GM21390 (cell line): ENCODE measurements around the gene STING1.
A peak's percentile ranks its signal among the peaks of the same experiment; 100 is the strongest.
"Not testable (repeated sequence)": the region's sequence is repeated elsewhere in the genome, so short reads cannot be mapped to it uniquely, and the experiment has no call there.

Experiments used
- ATAC-seq: cut with Tn5 transposase; IDR thresholded peaks from one replicate; pipeline ENCODE4 v1.9.1; 2021; ENCODE audit not compliant: unreplicated experiment

STING1 gene

DNA sequence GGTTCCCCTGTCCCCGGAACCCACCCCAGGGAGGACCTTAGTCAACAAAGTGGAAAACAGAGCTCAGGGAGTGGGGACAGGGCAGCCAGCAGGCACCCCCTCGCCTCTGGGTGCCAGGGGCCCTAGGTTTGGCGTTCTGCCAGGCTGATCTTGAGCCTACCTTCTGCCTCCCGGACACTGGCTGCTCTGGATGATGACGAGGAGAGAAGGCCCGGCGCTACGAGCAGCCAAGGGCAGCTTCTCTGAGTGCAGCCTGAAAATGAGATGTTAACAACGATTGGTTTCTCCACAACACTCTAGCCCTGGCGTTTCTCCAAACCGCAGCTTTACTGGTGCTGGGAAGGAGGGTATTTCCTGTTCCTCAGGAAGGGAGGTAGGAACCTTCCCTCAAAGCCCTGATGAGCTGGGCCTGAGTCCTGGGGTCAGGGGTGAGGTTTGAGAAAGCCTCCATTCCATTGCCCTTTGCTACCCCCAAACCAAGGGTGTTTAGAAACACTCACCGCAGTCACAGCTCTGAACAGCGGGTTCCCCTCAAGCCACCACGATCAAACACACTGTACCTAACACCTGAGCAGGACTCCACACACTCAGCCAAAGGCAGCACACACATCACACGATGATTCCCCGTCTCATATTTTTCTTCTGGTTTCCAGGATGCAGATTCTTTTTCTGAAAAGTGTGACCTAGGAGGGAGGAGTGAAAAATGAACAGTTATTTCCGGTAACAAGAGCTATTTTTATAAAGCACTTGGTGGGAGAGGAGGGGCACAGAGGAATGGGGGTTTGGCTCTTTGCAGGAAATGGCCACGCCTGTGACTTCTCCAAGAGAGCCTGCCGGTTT, at the start of gene STING1:
Gene STING1, minus strand, starts transcription at position 709 of the 840 bp plus-strand sequence. CDS start 1,054 bp downstream, outside the sequence.
- ATAC-seq, result peak; percentile 59

- ATAC-seq, result no peak
Measured at GRCh38 chr5:139531772-139532169, 49.2 kb upstream of the STING1 start.

DNA sequence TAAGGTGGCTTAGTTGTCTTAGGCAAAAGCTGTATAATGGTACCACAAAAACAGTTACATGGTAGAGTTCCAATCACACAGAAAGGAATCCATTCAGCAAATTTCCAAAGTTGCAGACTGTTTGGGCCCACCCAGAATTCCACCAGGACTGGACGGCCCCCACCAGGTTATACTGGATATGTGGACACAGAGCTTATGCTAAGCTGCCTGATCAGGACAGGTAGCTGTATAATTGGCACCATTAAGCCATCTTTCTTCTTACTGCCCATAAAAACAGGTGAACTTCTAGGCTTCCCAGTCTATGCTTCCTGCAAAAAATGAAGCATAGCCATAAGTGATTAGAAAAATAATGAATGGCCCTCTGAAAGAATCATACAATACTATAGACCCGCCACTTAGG, 47.5 kb upstream of the STING1 start:
- not testable (repeated sequence) for ATAC-seq

GRCh38 chr5:139528695-139529094, 46.1 kb upstream of the STING1 start:
- ATAC-seq, result not testable (repeated sequence)

GRCh38 chr5:139527896-139528467, 45.4 kb upstream of the STING1 start:
- not testable (repeated sequence) for ATAC-seq

DNA sequence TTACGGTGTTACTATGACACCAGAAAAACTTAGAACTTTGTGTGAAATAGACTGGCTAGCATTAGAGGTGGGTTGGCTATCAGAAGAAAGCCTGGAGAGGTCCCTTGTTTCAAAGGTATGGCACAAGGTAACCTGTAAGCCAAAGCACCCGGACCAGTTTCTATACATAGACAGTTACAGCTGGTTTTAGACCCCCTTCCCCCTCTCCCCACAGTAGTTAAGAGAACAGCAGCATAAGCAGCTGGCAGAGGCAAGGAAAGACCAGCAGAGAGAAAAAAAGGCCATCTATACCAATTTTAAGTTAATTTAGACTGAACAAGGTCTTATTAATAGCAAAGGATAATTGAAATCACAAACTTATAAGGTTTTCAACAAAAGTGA, 44.5 kb upstream of the STING1 start:
- ATAC-seq, result not testable (repeated sequence)

DNA sequence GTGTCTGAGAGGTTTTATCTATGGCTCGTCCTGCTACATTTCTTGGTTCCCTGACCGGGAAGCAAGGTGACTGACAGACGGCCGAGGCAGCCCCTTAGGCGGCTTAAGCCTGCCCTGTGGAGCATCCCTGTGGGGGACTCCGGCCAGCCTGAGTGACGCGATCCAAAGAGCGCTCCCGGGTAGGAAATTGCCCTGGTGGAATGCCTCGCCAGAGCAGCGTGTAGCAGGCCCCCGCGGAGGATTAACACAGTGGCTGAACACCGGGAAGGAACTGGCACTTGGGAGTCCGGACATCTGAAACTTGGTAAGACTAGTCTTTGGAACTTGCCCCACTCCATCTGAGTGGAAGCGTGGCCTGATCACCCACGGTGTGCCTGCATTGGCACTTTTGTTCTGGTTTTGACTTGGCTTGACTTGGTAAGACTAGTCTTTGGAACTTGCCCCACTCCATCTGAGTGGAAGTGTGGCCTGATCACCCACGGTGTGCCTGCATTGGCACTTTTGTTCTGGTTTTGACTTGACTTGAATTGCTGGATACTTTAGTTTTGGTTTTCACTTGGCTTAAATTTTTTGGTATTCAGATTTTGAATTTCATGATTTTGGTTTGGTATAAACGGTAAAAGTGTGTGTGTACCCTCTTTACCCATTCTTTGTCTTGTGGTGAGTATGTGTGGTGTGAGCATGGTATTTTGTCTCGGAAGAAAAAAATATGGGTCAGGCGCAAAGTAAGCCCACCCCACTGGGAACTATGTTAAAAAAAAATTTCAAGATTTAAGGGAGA, 43.9 kb upstream of the STING1 start:
- not testable (repeated sequence) for ATAC-seq

- not testable (repeated sequence) for ATAC-seq
Measured at GRCh38 chr5:139525586-139526308, 43.2 kb upstream of the STING1 start.

DNA sequence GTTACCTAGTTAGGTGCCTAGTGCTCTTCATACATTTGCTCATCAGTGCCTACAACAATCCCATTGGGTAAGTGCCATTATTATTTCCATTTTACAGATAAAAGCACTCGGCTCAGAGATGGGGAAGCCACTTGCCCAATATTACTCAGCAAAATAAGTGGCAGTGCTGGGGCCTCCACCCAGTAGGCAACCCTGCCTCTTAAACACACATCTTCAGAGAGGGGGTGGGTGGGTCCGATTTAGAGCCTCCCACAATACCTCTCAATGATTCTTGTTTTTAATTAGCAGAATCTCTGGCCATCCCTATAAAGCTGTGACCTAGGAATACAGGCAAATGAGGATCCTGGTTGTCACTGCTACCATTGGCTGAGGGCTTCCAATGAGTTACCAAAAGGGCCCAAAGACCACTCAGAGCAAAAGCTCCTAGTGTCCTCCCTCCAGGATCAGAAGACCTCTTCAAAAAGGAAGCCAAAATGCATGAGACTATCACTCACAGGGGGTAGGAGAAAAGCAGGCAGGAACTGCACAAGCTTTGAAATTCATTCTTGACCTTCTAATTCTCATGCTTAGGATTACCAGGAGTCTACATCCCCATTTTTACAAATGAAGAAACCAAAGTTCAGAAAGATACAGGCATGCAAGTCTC, 42.5 kb upstream of the STING1 start:
- ATAC-seq, result no peak

GRCh38 chr5:139524446-139524845, 41.9 kb upstream of the STING1 start:
- ATAC-seq, result no peak

DNA sequence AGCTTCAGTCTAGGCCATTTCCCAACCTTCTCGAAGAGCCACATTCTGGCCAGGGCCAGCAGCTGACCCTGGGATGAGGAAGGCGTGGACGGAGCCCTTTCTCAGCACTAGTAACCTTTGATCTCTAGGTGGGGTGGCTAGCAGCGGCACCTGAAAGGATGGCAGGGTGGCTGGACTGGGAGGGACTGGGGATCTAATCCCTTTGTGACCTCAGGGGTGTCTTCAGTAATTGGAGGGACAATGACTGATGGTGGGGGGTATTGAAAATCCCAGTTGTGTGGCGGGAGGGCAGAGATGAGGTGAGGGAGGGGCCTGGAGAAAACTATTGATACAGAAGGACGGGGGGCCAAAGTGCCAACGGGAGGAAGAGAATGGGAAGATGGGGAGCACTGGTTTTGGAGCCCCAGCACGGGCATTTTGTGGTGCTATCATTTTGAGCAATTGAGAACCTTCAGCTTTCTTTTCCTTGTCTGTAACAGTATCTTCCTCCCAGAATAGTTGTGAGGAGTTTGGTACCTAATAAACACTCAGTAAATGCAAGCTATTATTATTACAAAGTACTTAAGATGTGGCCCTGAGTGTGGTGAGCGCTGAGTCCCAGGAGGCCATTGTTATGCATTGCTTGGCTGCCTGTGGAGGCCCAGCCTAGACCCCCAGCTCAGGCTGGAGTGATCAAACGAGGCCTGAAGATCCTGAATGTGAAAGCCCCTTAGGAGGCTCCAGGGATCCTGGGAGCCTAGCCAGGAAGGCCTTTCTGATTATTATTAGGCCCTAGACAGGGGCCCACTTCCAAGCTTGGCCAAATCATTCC, 41.3 kb upstream of the STING1 start:
- ATAC-seq, result no peak

DNA sequence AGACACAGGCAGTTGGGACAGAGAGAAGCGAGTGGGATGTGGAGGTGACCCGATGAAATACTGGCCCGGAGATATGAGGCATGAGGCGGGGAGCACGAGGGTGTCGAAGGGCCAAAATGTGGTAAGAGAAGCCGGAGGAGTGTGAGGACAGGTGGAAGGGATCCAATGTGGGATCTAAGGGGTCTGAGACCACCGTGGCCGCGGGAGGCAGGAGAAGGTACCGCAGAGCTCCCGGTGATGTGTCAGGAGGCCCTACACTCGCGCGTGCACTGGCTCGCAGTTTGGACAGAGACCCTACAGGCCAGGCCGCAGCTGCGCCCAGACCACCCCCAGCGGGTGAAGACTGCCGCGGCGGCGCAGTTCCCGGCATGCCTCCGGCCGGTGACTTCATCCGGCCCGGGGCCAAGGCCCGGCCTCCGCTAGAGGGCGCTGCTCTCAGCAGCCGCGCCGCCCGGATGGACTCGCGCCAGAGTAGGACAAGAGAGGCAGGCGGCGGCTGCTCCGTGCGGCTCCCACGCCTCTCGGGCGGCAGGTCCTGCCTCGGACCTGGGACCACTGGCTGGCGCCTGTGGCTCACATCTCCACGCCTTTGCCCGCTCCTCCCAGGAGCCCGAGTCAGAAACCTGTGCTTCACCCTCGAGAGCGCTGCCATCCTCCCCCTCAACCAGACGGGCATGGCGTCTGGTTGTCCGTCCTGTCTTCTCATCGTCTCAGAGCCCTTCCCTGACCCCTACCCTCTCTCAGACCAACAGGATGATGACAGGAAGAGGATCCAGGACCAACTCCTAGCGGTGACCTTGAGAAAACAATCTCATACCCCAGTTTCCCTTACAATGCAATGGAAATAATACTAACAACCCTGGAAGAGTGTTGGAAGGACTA, 35.4 kb upstream of the STING1 start:
- peak; percentile 88 for ATAC-seq

DNA sequence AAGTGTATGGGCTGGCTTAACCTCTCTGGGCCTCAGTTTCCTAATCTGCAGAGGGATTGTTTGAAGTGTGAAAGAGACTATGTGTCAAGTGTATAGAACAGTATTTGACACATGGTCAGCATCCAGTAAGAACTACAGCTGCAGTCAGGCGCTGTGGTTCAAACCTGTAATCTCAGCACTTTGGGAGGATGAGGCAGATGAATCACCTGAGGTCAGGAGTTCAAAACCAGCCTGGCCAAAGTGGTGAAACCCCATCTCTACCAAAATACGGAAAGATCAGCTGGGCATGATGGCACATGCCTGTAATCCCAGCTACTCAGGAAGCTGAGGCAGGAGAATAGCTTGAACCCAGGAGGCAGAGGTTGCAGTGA, 31.9 kb upstream of the STING1 start:
- no peak for ATAC-seq

DNA sequence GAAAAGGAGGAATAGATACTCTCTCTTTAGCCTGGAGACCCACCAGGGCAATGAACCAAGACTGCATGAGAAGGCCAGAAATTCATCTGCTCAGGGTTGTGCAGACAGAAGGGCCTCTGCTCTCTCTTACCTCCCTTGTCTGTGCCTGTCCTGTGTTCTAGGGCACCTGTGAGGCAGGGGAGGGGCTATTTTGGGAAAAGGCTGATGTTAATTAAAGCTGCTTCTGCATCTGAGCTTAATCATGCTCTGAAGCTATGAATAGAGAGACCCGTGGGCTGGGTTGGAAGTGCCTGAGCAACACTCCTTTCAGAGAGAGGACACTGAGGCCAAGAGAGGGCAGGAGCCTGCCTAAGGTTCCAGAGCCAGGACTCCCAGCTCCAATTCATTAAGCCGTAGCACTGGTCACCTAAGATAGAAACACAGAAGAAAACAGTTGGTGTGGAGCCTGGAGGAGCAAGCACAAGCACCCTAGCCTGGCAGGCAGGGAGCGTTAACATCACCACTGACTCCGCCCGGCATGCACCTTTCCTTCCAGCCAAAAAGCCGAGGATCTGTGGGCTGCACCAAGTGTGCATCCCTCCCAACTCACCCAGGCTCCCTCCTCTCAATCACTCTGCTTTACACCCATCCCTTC, 31.4 kb upstream of the STING1 start:
- ATAC-seq, result no peak

DNA sequence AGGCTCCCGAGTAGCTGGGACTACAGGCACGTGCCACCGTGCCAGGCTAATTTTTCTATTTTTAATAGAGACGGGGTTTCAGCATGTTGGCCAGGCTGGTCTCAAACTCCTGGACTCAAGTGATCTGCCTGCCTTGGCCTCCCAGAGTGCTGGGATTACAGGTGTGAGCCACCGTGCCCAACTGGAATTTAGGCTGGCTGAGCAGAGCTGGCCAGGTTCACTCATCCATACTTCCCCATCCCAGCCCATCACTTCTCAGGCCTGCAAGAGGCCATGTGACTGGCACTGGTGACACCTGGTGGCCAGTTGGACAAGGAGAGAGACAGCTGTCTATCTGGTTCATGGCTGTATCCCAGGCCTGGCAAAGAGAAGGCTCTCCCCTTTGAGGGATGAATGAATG, 30.9 kb upstream of the STING1 start:
- peak; percentile 55 for ATAC-seq

DNA sequence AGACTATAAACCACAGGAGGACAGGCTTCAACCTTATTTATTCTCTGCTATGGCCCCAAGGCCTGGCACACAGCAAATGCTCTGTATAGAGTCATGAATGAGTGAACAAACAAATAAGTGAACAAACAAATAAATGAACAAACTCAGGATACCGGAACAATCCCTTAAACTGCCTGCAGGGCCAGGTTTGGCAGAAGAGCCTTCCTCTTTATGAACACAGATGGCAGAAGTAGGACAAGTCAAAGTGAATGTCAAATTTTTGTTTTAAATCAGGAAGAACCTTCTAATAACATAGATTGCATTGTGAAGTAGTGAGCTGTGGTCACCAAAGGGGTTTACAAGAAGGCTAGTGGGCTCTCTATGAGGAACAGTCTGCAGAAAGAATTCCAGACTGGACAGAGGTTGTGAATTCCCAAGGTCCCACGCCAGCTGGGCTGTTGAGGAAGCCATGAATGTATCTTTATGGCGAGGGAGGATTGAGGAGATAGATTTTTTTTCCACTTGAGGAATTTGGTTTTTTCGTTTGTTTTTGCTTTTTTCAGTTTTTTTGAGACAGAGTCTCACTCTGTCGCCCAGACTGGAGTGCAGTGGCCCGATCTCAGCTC, 30.3 kb upstream of the STING1 start:
- ATAC-seq, result no peak

DNA sequence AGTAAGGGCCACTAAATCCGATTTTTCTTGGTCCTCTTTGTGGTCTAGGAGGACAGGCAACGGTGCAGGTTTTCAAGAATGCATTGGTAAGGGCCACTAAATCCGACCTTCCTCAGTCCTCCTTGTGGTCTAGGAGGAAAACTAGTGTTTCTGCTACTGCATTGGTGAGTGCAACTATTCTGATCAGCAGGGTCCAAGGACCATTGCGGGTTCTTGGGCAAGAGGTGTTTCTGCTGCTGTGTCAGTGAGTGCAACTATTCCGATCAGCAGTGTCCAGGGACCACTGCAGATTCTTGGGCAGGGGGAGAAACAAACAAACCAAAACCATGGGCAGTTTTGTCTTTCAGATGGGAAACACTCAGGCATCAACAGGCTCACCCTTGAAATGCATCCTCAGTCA, 22.2 kb upstream of the STING1 start:
- not testable (repeated sequence) for ATAC-seq

- ATAC-seq, result not testable (repeated sequence)
Measured at GRCh38 chr5:139503879-139504278, 21.3 kb upstream of the STING1 start.
